ENCODE results near the gene PTK6.

The PTK6 gene

GRCh38 chr20:63547725-63548480, 10.7 kb upstream of the PTK6 start, which contains the start of gene SRMS:
SRMS (minus strand) TSS chr20:63547749; CDS start chr20:63547463, 286 bp downstream.
- no peak within 1 kb of the TSS for H3K4me3 ChIP-seq (replicated peaks; ENCODE audit: low read depth, low read length)
- no peak for DNase-seq (ENCODE audit: low read depth)
- TF ChIP-seq, protein P1, sequence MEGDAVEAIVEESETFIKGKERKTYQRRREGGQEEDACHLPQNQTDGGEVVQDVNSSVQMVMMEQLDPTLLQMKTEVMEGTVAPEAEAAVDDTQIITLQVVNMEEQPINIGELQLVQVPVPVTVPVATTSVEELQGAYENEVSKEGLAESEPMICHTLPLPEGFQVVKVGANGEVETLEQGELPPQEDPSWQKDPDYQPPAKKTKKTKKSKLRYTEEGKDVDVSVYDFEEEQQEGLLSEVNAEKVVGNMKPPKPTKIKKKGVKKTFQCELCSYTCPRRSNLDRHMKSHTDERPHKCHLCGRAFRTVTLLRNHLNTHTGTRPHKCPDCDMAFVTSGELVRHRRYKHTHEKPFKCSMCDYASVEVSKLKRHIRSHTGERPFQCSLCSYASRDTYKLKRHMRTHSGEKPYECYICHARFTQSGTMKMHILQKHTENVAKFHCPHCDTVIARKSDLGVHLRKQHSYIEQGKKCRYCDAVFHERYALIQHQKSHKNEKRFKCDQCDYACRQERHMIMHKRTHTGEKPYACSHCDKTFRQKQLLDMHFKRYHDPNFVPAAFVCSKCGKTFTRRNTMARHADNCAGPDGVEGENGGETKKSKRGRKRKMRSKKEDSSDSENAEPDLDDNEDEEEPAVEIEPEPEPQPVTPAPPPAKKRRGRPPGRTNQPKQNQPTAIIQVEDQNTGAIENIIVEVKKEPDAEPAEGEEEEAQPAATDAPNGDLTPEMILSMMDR (IDR thresholded peaks at IDR 0.05; ENCODE audit: low read length, missing control alignments), result no peak

DNA sequence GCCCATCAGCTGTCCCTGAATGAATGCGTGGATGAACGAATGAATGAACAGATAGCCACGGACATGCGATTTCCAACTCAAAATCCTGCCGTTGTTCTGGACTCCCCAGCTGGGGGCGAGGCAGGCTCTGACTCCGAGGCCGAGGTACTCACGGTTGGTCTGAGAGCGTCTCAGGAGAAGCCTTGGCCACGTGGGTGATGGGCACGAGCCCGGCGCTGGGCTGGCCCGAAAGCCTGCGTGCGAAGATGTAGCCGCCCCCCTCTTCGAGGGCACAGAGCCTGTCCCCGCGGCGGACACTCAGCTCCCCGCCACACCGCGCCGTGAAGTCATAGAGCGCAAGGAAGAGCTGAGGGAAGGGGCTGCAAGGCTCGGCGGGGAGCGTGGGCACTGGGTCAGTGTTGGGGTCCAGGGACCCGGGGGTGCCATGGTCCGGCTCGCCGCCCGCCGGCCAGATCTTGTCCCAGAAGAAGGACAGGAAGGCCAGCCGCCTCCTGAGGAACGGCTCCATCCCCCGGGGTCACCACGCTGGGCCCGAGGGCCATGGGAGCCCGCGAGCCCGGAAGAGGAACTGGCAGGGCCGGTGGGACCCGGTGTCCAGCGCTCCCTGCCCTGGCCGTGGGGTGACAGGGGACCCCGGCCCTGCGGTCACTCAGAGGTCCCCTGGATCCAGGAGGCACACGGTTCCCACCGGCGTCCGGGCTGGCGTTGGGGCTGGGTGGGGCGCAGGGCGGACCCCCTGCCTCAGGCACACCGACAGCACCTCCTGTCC, 10.0 kb upstream of the PTK6 start:
- H3K4me3 ChIP-seq (replicated peaks; ENCODE audit: low read depth, low read length), result no peak overlapping the region
- no peak for DNase-seq (ENCODE audit: low read depth)
- TF ChIP-seq, protein P1 (IDR thresholded peaks at IDR 0.05; ENCODE audit: low read length, missing control alignments), result no peak

- no peak overlapping the region for H3K4me3 ChIP-seq (replicated peaks; ENCODE audit: low read depth, low read length)
- no peak for DNase-seq (ENCODE audit: low read depth)
- TF ChIP-seq, protein P1 (IDR thresholded peaks at IDR 0.05; ENCODE audit: low read length, missing control alignments), result no peak
These were observed 9.2 kb upstream of the PTK6 start for GRCh38 chr20:63546256-63546955.

GRCh38 chr20:63545814-63546213, 8.6 kb upstream of the PTK6 start:
- TF ChIP-seq, protein P1 (IDR thresholded peaks at IDR 0.05; ENCODE audit: low read length, missing control alignments), result no peak
- no peak overlapping the region for H3K4me3 ChIP-seq (replicated peaks; ENCODE audit: low read depth, low read length)
- DNase-seq (ENCODE audit: low read depth), result no peak

DNA sequence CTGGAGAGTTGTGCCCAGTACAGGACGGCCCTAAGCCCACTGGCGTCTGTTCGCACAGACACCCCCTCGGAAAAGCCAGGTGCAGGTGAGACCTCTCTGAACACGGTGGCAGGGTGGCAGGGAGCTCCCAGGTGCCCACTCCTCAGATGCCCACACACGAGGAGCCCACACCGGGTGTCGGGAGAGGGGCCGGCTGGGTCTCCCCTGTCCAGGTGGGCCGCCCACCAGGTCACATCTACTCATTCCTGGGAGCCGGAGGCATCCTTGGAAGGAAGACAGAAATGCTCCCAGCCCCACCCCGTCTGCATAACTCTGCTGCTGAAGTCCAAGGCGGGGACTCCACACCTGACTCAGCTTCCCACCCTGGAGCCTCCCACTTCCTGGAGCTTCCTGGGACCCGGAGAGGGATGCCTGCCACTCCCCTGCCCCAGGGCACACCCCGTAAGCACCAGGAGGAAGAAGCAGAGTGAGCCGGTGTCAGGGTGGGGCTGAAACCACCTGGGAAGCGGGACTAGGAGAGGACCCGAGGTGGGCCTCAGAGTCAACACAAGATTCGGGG, 7.9 kb upstream of the PTK6 start:
- DNase-seq (ENCODE audit: low read depth), result no peak
- TF ChIP-seq, protein P1 (IDR thresholded peaks at IDR 0.05; ENCODE audit: low read length, missing control alignments), result no peak
- no peak overlapping the region for H3K4me3 ChIP-seq (replicated peaks; ENCODE audit: low read depth, low read length)

- no peak for DNase-seq (ENCODE audit: low read depth)
- H3K4me3 ChIP-seq (replicated peaks; ENCODE audit: low read depth, low read length), result no peak overlapping the region
- TF ChIP-seq, protein P1 (IDR thresholded peaks at IDR 0.05; ENCODE audit: low read length, missing control alignments), result no peak
These were observed 7.2 kb upstream of the PTK6 start for GRCh38 chr20:63544241-63544957.
